GM21423 (cell line): ENCODE measurements around the gene URB1.
"Not testable (repeated sequence)": the region's sequence is repeated elsewhere in the genome, so short reads cannot be mapped to it uniquely, and the experiment has no call there.

Source experiments
- ATAC-seq: cut with Tn5 transposase; IDR thresholded peaks from one replicate; pipeline ENCODE4 v1.9.1; 2021; ENCODE audit warnings: mild to moderate bottlenecking, moderate library complexity; ENCODE audit not compliant: unreplicated experiment

Gene URB1

DNA sequence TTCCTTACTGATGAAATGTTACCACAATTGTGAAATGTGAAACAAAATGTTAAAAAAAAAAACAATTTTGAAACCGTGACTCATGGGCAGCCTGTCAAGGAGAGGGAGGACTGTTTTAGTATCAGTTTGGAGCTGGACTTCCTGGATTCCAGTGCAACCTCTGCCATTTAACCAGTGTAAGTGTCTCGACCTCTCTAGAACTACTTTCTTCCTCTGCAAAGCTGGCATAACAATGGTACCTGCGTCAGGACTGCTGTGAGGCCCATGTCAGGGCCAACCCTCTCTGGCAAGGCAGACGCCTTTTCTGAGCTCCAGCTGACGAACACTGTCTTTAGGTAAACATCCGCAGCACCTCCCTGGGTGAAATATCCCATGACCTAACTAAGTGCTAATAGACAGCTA lies 20.9 kb downstream of the URB1 start:
- ATAC-seq = no peak

DNA sequence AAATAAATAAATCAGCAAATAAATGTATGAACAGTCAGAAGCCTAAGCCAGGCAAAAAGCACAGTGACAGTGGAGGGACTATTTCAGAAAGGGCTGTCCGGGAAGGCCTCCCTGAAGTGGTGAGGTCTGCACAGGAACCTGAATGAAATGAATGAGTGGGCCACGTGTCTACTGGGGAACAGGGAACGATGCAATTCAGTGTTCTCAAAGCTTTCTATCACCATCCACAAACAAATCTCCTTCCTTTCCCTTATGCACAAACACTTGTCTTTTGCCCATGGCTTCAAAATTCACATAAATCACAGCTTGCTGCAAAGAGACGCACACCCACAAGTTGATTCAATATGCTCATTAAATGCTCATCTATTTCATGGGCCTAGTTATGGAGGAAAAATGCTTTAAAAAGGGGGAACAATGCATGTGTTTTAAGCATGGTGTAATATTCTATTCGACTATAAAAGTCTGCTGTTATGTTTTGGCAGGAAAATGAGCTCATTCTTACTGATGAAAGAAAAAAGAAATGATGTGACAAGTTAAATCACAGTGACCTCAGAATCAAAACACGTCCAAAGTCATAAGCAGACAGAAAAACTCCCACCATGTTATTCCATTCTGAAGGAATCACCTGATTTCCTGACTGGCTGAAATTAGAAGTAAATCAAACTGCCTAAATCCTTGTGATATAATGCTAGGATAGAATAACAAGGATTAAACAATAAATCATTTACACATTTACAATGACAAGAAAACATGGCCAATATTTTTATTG lies 21.6 kb downstream of the URB1 start:
- no peak for ATAC-seq

DNA sequence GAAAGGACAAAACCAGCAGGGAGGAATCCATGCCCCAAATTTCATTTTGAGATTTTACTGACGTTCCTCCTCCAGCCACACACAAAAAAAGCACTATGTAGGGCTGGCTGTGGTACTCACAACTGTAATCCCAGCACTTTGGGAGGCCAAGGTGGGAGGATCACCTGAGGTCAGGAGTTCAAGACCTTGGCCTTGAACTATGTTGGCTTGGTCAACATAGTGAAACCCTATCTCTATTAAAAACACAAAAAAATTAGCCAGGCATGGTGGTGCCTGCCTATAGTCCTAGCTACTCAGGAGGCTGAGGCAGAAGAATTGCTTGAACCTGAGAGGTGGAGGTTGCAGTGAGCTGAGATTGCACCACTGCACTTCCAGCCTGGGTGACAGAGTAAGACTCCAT lies 23.9 kb downstream of the URB1 start:
- not testable (repeated sequence) for ATAC-seq

- ATAC-seq = no peak
Measured at GRCh38 chr21:32368386-32368785, 24.4 kb downstream of the URB1 start.

DNA sequence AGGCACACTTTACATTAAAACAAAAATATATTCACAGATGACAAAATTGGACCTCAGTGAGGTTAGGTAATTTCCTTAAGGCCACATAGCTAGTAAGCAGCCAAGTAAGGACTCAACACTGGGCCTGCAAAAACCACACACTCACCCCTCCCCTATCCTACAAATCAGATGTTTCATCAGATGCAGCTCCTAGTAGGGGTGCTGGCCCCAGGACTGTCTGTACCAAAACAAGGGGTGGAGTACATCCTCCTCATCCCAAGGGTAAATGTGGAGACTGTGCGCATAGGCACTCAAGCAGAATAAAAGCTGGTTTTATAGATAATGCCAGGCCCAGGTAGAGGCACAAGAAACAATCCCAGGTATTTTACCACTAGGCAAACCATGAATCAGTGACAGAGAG lies 25.7 kb downstream of the URB1 start:
- no peak for ATAC-seq

DNA sequence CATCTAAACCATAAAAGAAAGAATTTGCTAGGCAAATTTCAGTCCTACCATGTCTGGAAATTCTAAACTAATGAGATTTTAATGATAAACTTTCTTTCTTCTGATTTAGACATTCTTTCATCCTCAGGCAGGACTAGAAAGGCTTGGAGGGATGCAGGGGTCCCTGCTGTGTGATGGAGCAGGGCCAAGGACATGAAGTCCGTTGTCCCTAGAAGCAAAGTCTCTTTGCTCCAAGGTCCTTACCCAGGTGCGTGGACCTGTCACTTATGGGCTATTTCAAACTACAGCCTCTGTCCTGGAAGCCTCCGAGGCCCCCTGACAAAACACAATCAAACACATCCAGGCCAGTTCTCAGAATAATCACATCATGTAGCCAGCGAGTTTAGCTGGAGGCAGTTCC lies 26.6 kb downstream of the URB1 start:
- ATAC-seq = no peak

DNA sequence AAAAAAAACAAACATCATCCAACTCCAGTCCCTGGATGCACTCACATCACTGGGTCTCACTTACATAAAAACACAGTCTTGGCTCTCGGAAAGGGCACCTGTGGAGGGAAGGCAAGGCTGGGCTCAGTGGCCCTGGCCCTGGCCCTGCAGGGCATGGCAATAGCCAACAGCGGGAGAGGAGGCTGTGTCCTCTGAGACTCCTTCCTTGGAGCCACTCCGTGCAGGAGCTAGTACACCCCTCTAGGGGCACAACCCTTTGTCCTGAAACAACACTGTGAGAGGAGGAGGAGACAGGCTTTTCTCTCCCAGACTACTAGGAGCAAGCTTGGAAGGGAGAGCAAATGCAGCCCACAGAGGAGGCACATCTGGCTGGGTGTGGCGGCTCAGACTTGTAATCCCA lies 28.0 kb downstream of the URB1 start:
- no peak for ATAC-seq

GRCh38 chr21:32364387-32364786 lies 28.4 kb downstream of the URB1 start:
- ATAC-seq = no peak

DNA sequence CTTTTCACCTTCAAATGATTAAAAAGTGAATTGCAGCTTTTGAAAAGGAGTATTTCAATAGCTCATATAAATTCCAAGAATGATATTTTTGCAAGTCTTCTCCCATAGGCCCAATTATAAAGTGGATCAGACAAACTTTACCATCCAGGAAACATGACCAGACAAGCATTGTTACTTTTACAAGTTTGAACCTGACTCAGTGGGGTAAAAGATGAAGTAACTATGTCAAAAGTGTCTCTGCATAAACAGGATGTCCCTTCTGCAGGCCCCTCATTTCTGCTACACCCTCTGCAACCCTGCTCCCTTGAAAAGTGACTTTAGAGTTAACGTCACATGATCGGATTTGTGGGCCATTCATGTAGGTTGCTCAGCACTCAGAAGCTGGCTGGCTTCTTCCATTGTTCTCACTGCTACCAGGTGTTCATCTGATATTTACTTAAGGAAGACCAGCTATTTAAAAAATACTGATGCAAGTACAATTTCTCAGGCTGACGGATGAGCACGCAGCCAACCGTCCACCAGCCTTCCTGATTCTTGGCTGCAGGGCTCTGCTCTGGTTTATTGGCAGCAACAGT lies 32.3 kb downstream of the URB1 start:
- no peak for ATAC-seq

- no peak for ATAC-seq
Measured at GRCh38 chr21:32359719-32360260, 33.0 kb downstream of the URB1 start.

DNA sequence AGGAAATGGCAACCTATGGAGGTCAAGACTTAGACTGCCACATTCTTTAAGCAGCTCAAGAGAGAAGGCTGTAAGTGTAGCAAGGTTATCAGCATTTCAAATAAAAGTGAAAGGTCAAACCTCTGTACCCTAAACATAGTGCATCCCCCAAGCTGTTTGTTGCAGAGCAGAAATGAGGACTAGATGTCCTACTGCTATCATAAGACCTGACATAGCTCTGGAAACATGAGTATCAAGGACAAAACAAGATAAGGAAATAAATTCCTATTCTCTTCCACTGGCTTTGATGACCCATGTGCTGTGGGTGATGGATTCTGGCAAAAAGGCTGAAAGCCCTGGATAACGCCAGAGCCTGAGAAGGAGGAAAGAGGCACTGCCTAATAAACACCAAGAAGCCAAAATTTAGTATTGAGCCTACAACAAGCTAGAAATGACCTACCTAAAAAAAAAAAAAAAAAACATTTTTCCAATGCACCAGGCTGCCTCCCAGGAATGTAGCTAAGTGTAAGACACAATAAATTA lies 35.9 kb downstream of the URB1 start:
- no peak for ATAC-seq

DNA sequence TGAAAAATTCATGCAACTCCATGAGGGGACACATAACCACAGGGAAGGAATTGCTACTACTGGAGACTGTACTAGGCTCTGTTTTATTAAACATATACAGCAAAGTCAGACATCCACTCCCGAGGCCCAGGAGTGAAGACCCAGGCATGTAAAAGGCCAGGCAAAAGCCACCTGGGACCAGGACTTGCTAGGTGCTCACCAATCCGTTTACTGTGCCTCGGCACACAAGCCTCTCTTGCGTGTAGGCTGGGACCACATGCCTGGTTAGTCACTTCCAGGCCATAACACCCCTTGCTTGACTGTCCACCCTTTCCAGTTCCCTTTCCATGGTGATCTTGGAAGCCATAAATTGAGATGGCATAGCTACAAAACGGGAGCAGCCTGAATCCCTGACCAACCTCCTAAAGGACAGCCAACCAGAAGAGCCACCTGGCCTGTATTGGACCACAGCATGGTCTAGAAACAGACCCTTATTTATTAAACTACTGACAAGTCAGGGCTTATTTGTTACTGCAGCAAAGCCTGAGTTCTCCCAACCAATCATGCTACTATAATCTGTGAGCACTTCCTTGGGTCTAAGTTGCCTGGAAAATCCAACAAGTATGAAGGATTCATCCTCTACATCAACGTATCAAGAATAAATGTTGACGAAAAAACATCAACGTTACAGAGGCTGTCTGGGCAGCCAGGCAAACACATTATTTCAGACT lies 39.7 kb downstream of the URB1 start:
- ATAC-seq = no peak

- ATAC-seq = no peak
Measured at GRCh38 chr21:32352526-32352925, 40.3 kb downstream of the URB1 start.

GRCh38 chr21:32351428-32351827 lies 41.4 kb downstream of the URB1 start:
- no peak for ATAC-seq

DNA sequence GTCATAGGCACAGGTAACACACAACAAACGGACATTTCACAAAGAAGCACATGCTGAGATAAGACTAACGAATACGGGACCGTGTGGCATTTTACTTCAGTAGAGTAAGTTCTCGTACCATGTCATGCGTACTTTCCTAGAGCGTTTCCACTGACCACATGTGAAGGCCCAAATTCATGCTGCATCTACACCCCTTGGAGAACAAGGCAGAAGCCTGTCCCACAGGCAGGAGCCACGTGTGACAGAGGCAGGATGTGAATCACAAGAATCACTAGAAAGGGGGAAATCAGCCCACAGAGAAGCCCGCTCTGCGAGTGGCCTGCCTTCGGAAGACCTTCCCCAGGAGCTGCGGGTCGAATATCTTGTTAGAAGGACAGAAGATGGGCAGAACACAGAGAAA lies 41.8 kb downstream of the URB1 start:
- ATAC-seq = no peak

DNA sequence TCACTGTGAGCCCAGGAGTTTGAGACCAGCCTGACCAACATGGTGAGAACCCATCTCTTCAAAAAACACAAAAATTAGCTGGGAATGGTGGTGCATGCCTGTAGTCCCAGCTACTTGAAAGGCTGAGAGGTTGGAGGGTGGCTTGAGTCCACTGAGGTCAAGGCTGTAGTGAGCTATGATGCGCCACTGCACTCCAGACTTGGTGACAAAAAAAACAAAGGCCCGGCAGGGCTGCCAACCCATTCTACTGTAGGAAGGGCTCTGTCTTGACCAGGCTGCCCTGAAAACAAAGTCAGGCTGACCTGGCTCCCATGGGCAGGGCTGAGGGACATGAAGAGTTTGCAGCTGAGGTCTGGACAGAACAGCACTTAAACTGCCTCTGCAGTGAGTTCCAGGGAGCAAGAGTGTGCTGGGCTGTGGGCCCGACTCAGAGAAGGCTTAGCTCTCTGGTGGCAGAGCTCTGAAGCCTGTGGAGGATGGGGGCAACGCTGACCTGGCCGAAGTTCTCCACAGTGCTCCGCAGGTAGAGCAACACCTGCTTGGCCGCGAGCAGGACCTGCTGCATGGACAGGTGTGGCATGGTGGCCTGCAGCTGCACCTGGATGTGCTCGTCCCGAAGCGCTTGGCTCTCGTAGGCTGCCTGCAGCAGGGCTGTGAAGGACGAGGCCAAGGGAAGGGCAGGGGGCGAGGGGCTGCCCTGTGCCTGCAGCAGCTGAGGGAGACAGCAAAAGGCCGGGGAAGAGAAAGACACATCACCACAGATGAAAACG lies 42.4 kb downstream of the URB1 start:
- no peak for ATAC-seq

DNA sequence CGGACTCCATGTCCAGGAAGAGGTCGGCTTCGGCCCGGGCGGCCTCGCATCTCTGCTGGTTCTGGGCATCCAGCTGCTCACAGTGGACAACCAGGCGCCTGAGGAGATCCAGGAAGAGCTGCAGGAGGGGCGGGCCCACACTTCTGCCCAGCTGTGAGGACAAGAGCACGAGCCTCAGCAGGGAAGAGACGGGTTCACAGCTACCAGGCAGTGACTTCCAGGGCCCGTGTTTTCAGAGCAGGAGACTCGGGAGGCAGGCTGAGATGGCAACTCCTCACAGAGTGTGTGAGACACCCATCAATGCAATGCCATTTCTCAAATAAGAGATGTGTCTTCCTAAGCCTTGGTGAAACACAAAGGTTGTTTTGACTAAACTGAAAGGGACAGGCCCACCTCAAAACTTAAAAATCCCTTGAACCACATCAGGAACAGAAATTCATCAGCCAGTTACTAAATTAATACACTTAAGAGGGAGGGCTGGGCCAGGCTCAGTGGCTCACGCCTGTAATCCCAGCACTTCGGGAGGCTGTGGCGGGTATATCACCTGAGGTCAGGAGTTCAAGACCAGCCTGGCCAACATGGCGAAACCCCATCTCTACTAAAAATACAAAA lies 43.4 kb downstream of the URB1 start:
- no peak for ATAC-seq

- ATAC-seq = no peak
Measured at GRCh38 chr21:32348604-32349332, 44.0 kb downstream of the URB1 start.

GRCh38 chr21:32347977-32348376 lies 44.8 kb downstream of the URB1 start:
- no peak for ATAC-seq

GRCh38 chr21:32347351-32347750 lies 45.5 kb downstream of the URB1 start:
- ATAC-seq = no peak
